ENCODE data around the gene YARS2. TPM values are rescaled to one million over a fixed set of nuclear protein-coding genes. Genes with fewer than 3 reads are reported as not detected.
A peak's percentile ranks its signal among the peaks of the same experiment; 100 is the strongest.

YARS2 gene
- total and polyA plus RNA-seq, 9 of the 15 experiments (the other 6 are each of a cell fraction or from before 2014, with no cell fraction given), result 15.2 to 40.9 (median 28.7) TPM

DNA sequence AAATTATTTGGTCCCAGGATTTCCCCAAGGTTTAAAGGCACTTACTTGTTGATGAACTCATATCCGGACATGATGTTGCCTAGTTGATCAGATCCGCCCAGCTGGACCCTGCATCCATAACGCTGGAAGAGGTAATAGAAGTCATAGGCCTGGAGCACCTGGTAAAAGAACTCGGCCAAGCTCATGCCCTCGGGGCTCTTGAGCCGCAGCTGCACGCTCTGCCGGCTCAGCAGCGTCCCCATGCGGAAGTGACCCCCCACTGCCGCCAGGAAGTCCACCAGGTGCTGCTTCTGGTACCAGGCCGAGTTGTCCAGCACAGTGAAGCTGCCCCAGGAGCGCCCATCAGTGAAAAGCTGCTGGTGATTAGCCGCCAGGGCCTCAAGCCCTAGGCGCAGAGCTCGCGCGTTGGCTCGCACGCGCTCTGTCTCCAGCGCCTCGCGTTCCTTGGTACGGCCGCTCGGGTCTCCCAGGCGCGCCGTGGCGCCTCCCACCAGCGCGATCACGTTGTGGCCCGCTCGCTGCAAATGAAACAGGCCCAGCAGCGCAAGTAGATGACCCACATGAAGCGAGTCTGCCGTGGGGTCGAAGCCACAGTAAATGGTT is 545 bp downstream of the YARS2 start (continued):
- TF ChIP-seq SETDB1 (IDR thresholded peaks at IDR 0.05; ENCODE audit: low read length) (no peak), ZFX (CRISPR knock-in tag; IDR thresholded peaks at IDR 0.05) (peak; percentile 89), FOXK1 (CRISPR knock-in tag; IDR thresholded peaks at IDR 0.05; ENCODE audit: borderline replicate concordance) (peak; percentile 73; the same call in 1 of the 2 replicates), BACH1 (tag; IDR thresholded peaks at IDR 0.05) (no peak), SRSF3 (IDR thresholded peaks at IDR 0.05; ENCODE audit: insufficient read depth, low read length) (no peak), BRF2 (IDR thresholded peaks at IDR 0.05; ENCODE audit: borderline replicate concordance, insufficient read depth, insufficient read length) (no peak), JUND (IDR thresholded peaks at IDR 0.05; ENCODE audit: borderline replicate concordance, low read depth, low read length) (peak; percentile 23; the same call in 1 of the 2 replicates), JUND (tag; IDR thresholded peaks at IDR 0.05; ENCODE audit: borderline replicate concordance, low read depth, low read length) (no peak), SMC3 (conservative IDR thresholded peaks at IDR 0.05; ENCODE audit: insufficient read depth, low read depth, low read length) (peak; percentile 44; the same call in 1 of the 2 replicates), YY1 (IDR thresholded peaks at IDR 0.05; ENCODE audit: borderline replicate concordance in 1 of 3, control insufficient read depth in 1 of 3, extremely low read depth in 1 of 3, insufficient read depth in 3 of 3, insufficient read length in 1 of 3, insufficient replicate concordance in 2 of 3, low read depth in 1 of 3, low read length in 2 of 3) (peak in 2 of 3 experiments; percentile 17 to 45), RBM22 (IDR thresholded peaks at IDR 0.05; ENCODE audit: low read depth, low read length, poor library complexity, severe bottlenecking) (peak; percentile 64)
- TF ChIP-seq, protein P1, sequence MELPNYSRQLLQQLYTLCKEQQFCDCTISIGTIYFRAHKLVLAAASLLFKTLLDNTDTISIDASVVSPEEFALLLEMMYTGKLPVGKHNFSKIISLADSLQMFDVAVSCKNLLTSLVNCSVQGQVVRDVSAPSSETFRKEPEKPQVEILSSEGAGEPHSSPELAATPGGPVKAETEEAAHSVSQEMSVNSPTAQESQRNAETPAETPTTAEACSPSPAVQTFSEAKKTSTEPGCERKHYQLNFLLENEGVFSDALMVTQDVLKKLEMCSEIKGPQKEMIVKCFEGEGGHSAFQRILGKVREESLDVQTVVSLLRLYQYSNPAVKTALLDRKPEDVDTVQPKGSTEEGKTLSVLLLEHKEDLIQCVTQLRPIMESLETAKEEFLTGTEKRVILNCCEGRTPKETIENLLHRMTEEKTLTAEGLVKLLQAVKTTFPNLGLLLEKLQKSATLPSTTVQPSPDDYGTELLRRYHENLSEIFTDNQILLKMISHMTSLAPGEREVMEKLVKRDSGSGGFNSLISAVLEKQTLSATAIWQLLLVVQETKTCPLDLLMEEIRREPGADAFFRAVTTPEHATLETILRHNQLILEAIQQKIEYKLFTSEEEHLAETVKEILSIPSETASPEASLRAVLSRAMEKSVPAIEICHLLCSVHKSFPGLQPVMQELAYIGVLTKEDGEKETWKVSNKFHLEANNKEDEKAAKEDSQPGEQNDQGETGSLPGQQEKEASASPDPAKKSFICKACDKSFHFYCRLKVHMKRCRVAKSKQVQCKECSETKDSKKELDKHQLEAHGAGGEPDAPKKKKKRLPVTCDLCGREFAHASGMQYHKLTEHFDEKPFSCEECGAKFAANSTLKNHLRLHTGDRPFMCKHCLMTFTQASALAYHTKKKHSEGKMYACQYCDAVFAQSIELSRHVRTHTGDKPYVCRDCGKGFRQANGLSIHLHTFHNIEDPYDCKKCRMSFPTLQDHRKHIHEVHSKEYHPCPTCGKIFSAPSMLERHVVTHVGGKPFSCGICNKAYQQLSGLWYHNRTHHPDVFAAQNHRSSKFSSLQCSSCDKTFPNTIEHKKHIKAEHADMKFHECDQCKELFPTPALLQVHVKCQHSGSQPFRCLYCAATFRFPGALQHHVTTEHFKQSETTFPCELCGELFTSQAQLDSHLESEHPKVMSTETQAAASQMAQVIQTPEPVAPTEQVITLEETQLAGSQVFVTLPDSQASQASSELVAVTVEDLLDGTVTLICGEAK (IDR thresholded peaks at IDR 0.05), result 0 out of 2 replicates have a peak, but pooled peaks have one; percentile 54
- TF ChIP-seq, protein P1 (CRISPR knock-in tag; IDR thresholded peaks at IDR 0.05), result no peak
- TF ChIP-seq, protein P2, sequence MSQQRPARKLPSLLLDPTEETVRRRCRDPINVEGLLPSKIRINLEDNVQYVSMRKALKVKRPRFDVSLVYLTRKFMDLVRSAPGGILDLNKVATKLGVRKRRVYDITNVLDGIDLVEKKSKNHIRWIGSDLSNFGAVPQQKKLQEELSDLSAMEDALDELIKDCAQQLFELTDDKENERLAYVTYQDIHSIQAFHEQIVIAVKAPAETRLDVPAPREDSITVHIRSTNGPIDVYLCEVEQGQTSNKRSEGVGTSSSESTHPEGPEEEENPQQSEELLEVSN (IDR thresholded peaks at IDR 0.05; ENCODE audit: borderline replicate concordance in 1 of 2, extremely low read depth in 1 of 2, insufficient read depth in 1 of 2, insufficient read length in 1 of 2, low read depth in 1 of 2, low read length in 1 of 2, poor library complexity in 1 of 2, severe bottlenecking in 1 of 2), result peak; percentile 20 to 60

Data from K562 (cell line).